ENCODE data around the gene CCSER1. TPM values are rescaled to one million over a fixed set of nuclear protein-coding genes. Genes with fewer than 3 reads are reported as not detected.
"Not testable (repeated sequence)": the region's sequence is repeated elsewhere in the genome, so short reads cannot be mapped to it uniquely, and the experiment has no call there.

Gene CCSER1
- total RNA-seq, 4 donors from 2014 or later, result 27.5 to 66.5 (median 54.3) TPM

- TF ChIP-seq POLR2A (IDR thresholded peaks at IDR 0.05), result no peak
- no peak for TF ChIP-seq CTCF (IDR thresholded peaks at IDR 0.05)
- Histone ChIP-seq H3K27me3 (no peaks in the 10 kb centered on the region), H3K4me1 (no peaks in the 10 kb centered on the region), H3K9me3 (no peaks in the 10 kb centered on the region), H3K36me3 (no peaks in the 10 kb centered on the region), H3K27ac (no peak overlapping the region), H3K4me3 (no peak overlapping the region)
- no peak for DNase-seq
Measured at GRCh38 chr4:90825849-90826248, 698.7 kb downstream of the CCSER1 start.

GRCh38 chr4:90833706-90834105 lies 706.5 kb downstream of the CCSER1 start:
- TF ChIP-seq CTCF (IDR thresholded peaks at IDR 0.05) (no peak), POLR2A (IDR thresholded peaks at IDR 0.05) (no peak)
- no peak for DNase-seq
- H3K4me1 ChIP-seq, result no peaks in the 10 kb centered on the region
- no peak overlapping the region for H3K27ac ChIP-seq
- no peaks in the 10 kb centered on the region for H3K27me3 ChIP-seq
- H3K9me3 ChIP-seq, result no peaks in the 10 kb centered on the region
- no peak overlapping the region for H3K4me3 ChIP-seq
- no peaks in the 10 kb centered on the region for H3K36me3 ChIP-seq

- TF ChIP-seq POLR2A (IDR thresholded peaks at IDR 0.05) (no peak), CTCF (IDR thresholded peaks at IDR 0.05) (no peak)
- H3K27me3 ChIP-seq, result no peaks in the 10 kb centered on the region
- no peaks in the 10 kb centered on the region for H3K4me1 ChIP-seq
- H3K4me3 ChIP-seq, result no peak overlapping the region
- no peak for DNase-seq
- H3K9me3 ChIP-seq, result no peaks in the 10 kb centered on the region
- H3K27ac ChIP-seq, result no peak overlapping the region
- no peaks in the 10 kb centered on the region for H3K36me3 ChIP-seq
Measured at GRCh38 chr4:90837241-90837640, 710.0 kb downstream of the CCSER1 start.

- DNase-seq, result peak in 1 of 3 donors; percentile 36
- not testable (repeated sequence) for H3K4me3 ChIP-seq, H3K36me3 ChIP-seq
Measured at GRCh38 chr4:90838859-90839258, 711.7 kb downstream of the CCSER1 start.

GRCh38 chr4:90840291-90840690 lies 713.1 kb downstream of the CCSER1 start:
- DNase-seq, result no peak
- no peaks in the 10 kb centered on the region for H3K27me3 ChIP-seq
- H3K36me3 ChIP-seq, result no peaks in the 10 kb centered on the region
- H3K27ac ChIP-seq, result no peak overlapping the region
- H3K4me3 ChIP-seq, result no peak overlapping the region
- no peaks in the 10 kb centered on the region for H3K9me3 ChIP-seq
- H3K4me1 ChIP-seq, result peaks cover 0 to 1% (median 0%) of the 10 kb centered on the region in 4 donors
- TF ChIP-seq POLR2A (IDR thresholded peaks at IDR 0.05) (no peak), CTCF (IDR thresholded peaks at IDR 0.05) (no peak)

More at GRCh38 chr4:90838859-90839258, 711.7 kb downstream of the CCSER1 start:
- not testable (repeated sequence) for H3K27me3 ChIP-seq, H3K27ac ChIP-seq, H3K9me3 ChIP-seq, H3K4me1 ChIP-seq

GRCh38 chr4:90840828-90841227 lies 713.6 kb downstream of the CCSER1 start:
- no peaks in the 10 kb centered on the region for H3K36me3 ChIP-seq
- H3K9me3 ChIP-seq, result no peaks in the 10 kb centered on the region
- peaks cover 0 to 6% (median 0%) of the 10 kb centered on the region in 4 donors for H3K4me1 ChIP-seq

More at GRCh38 chr4:90840828-90841227, 713.6 kb downstream of the CCSER1 start:
- H3K4me3 ChIP-seq, result no peak overlapping the region
- TF ChIP-seq POLR2A (IDR thresholded peaks at IDR 0.05) (no peak), CTCF (IDR thresholded peaks at IDR 0.05) (no peak)
- H3K27me3 ChIP-seq, result no peaks in the 10 kb centered on the region
- no peak for DNase-seq
- H3K27ac ChIP-seq, result no peak overlapping the region
